ENCODE results near the gene PPP4R4.
"Not testable (repeated sequence)": the region's sequence is repeated elsewhere in the genome, so short reads cannot be mapped to it uniquely, and the experiment has no call there.

Gene PPP4R4

DNA sequence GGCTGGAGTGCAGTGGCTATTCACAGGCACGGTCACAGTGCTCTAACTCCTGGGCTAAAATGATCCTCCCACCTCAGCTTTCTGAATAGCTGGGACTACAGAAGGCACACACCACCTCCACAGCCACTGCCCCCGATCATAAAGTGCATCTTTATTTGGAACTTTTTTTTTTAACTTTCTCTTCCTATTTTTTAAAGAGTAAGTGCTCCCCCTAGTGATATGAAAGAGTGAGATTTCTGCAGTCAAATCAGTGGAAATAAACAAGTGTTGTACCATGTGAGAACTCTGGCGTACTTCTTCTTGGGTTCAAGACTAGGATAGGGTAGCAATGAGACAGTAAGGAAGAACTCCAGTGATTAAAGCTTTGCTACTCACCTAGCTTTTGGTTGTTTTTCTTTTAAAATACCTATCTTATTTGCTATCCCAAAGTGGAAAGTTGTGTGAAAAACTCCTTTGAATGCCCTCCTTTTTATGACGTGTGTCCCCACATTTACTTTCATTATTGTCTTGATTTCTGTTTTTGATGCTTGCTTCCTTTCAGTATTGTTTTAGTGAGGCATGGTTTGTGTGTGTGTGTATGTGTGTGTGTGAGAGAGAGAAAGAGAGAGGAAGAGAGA is 6.6 kb downstream of the PPP4R4 start:
- FAIRE-seq, result peak; percentile 94

DNA sequence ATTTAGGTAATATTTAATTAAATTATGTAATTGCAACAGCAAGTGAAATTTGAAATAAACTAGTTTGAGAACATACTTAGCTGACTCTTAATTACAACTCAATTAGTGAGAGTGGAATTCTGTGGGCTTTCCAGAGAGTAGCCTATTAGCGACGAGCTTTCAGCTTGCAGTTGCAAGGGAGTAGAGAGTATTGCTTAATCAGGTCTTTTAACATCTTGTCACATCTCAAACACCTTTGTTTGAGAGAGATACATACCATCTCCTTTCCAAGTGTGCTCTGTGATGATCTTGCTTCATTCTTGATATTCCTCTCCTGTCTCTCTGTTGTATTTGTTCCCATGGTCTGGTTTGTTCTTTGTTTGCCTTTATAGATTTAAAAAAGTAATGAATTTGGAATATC is 7.7 kb downstream of the PPP4R4 start:
- FAIRE-seq, result no peak

DNA sequence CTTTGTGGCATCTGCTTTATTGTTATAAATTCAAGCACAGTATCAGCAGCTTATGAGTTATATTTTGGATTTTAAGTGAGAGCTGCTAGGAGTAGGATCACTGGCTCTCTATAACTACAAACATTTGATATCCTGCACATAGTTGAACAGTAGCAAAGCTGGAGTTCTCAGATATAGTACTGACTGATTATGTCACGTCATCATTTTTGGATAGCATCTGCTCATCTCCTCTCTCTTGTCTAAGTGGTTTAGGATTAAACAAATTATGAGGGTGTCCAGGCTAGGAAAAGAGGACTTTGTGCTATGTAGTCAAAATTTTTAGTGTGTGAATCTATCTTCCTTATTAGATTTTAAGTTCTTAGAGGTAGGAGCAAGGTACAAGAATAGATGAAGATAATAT is 18.4 kb downstream of the PPP4R4 start:
- FAIRE-seq, result no peak

DNA sequence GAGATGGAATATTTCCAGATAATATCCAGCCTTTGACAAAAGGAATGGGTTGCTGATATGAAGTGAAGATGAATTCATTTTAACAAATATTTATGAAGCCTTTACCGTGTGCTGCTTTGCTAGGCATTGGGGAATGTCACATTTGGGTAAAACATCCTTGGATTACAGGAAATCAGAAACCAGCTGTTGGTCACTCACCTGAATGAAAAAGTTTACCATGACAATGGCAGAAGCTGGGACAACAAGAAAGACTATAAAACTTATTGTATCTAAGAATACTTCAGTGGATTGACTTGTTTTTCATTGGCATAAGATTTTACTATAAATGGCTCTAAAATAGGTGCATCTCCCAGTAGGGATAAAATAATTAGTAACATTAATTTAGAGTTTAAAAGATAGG is 19.7 kb downstream of the PPP4R4 start:
- no peak for FAIRE-seq

DNA sequence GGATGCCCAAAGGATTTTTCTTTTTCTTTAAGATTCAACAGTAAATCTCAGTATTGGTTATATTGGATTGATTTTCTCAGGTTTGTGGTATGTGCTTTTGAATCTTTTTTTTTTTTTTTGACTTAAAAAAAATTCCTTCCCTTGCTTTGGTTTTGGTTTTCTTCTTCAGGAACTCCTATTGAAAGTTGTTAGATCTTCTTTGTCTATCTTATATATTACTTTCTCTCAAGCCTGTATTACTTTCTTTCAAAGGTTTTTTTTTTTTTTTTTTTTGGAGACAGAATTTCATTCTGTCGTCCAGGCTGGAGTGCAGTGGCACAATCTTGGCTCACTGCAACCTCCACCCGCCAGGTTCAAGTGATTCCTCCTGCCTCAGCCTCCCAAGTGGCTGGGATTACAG is 21.9 kb downstream of the PPP4R4 start:
- FAIRE-seq, result no peak

DNA sequence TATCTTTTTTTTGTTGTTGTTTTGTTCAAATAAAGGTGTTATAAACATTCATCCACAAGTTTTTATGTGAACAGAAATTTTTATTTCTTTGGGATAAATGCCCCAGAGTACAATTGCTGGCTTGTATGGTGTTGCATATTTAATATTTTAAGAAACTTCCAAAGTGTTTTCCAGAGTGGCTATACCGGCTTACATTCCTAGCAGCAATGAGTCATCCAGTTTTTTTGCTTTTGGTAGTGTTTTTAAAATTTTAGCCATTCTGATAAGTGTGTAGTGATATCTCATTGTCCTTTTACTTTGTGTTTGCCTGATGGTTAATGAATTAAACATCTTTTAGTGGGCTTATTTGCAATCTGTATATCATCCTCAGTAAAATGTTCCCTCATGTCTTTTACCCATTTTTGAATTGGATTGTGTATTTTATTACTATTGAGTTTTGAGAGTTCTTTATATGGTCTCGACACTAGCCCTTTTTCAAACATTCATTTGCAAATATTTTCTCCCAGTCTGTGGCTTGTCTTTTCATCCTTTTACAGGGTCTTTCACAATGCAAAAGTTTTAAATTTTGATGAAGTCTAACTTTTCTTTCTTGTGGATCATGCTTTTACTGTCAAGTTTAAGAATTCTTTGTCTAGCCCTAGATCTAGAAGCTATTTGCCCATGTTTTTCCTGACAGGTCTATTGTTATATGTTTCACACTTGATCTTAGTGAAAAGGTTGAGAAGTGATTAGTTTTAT is 29.5 kb downstream of the PPP4R4 start:
- FAIRE-seq, result no peak

DNA sequence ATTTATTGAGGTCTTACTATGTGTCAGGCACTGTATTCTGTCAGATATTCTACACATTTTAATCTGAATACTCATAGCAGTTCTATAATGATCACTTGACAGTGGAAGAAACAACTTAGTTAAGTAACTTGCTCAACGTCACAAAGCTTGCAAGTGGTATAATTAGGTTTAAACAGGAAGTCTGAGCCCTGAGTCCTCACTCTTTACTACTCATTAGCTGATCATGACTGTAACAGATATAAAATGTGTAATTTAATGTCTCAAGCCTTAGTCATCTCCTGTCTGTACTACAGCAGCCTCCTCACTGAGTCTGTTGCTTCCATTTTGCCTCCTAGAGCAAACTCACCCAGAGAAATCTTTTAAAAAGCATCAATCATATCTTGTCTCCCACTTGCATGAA is 38.9 kb downstream of the PPP4R4 start:
- no peak for FAIRE-seq

DNA sequence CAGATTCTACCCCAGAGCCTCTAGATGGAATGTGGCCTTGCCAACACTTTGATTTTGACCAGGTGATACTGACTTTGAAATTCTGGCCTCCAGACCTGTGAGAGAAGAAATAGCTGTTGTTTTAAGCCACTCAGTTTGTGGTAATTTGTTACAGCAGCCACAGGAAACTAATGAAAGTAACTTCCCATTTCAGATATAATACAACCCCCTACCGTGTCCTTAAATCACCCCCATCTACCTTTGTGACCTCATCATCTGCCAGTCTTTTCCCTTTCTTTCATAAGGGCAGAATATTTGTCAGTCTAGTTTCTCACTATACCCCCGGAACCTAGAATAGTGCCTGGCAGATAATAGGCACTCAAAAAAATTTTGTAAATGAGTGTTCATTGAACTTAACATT is 39.6 kb downstream of the PPP4R4 start:
- FAIRE-seq, result no peak

DNA sequence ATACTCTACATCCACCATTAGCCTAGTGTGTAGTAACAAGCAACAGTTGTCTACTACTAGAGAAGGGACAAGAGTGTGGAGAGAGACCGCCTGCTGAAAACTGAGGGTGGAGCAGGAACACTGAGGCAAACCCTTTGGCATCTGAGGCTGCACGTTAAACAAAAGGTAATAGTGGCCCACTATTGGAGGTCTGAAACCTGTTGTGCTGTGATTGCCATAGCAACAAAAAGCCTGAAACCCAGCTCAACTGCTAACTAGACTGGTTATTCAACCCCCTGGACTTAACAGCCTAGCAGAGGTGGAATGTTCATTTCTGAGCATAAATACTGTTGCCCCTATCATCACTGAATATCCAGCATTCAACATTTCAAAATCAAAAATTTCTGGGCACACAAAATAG is 43.0 kb downstream of the PPP4R4 start:
- FAIRE-seq, result no peak

DNA sequence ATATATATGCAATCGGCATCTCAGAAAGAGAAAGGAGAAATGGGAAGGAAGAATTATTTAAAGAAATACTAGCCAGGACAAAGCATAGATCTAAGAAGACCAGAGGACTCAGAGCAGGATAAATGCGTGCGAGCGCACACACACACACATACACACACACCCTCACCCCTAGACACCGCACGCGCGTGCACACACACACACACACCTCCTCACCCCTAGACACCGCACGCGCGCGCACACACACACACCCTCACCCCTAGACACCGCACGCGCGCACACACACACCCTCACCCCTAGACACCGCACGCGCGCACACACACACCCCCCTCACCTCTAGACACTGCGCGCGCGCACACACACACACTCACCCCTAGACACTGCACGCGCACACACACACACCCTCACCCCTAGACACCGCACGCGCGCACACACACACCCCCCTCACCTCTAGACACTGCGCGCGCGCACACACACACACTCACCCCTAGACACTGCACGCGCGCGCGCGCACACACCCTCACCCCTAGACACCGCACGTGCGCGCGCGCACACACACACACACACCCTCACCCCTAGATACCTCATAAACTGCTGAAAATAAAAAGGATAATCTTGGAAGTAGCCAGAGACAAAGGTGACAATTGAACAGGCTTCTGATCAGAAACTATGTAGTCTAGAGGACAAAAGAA is 44.2 kb downstream of the PPP4R4 start:
- FAIRE-seq, result not testable (repeated sequence)

DNA sequence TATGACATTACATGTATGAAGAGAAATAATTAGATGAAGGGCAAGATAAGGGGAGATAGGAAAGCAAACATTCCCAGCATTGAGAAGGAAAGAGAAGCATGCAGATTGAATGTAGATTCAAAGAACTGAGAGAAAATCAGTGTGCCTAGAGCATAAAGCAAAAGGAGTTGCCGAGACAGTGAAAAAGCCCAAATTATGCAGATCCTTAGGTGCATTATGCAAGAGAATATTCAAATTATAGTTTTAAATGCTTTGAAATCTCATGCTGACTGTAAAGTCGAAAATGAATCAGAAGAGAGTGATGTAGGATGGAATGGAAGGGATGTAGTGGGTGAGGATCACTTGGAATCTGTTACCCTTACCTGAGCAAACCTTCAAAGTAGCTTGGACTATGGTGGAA is 49.9 kb downstream of the PPP4R4 start:
- FAIRE-seq, result no peak

DNA sequence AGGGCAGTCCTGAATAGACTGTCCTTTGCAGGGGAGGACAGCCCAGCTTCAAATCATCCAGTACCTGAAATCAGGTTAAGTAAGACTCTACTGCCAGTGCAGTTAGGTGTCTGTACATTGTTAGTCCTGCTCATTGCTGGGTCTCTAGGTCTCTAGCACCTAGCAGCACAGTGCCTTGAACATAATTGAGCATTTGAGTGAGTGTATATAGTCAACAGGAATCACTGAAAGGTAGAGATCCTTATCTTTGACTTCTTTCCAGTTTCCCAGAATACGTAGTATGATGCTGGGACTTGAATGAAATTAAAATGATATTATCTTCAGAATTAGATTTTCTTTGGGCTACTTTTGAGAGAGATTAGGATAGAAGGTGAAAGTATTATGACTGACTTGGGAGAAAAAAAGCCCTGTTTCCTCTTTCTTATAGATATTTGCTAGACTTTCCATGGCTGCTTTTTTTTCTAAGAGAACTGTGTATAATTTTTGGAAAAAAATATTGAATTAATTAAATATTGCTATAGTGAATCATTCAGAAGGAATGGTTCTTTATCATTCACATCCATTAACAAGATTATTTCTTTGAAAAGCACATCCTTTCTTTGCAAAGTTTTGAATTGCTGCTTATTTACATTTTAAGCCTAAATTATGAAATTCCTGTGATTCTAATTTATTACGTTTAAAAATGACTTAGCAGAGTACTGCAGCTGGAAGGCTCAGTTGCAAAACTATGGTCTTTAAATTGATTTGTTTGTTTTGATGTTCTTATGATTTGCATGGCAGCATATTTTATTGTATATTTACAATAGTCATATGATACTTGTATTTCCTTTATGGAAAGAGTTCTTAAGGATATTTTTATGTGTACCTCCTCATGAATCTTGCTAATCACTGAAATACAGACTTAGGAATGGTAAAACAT is 51.6 kb downstream of the PPP4R4 start:
- FAIRE-seq, result no peak

DNA sequence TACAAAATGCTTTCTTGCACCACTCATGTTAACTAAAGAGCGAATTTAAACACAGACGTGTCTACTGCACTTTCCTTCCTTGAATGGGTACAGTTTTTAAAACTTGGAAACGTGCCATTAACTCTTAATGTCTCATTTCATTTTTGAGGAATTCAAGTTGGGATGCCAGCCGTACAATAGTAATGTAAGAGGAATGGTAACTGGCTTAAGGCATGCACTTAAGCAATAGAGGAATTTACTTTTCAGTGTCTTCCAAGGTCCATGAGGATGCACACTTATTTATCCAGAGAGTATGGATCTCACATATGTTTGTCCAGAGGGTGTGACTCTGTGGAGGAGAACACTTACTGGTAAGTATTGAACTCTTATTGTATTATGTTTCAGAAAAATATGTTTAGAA is 52.9 kb downstream of the PPP4R4 start:
- FAIRE-seq, result no peak

DNA sequence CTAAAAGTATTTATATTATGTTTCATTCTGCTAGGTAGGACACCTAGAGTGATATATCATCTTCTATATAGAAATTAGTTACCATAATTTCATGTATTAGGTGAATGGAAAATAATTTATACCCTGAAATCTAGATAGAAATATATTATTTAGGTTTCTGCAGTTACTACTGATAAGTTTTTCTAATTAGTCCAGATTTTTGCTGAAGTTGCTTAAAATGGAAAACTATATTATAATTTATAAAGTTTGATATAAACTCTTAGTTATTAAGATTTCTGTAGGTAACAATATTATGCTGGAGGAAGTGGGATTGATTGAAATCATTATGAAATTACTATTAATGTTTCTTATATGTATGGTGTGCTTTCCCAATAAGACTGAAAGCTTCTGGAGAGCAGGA is 62.9 kb downstream of the PPP4R4 start:
- no peak for FAIRE-seq

DNA sequence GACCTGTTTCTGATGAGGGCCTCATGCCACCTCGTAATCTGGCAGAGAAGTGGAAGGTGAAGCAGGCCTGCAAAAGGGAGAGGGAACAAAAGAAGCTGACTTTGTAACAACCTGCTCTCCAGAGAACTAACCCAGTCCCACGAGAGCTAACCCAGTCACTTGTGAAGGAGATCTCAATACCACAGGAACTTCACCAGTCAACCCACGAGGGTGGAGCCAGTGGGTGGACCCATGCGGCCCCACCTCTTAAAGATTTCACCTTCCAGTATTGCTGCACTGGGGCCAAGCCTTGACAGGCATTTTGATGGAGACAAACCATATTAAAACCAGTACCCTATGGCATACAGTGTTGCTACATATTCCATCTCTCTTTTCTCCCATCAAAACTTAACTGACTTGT is 63.9 kb downstream of the PPP4R4 start:
- no peak for FAIRE-seq

DNA sequence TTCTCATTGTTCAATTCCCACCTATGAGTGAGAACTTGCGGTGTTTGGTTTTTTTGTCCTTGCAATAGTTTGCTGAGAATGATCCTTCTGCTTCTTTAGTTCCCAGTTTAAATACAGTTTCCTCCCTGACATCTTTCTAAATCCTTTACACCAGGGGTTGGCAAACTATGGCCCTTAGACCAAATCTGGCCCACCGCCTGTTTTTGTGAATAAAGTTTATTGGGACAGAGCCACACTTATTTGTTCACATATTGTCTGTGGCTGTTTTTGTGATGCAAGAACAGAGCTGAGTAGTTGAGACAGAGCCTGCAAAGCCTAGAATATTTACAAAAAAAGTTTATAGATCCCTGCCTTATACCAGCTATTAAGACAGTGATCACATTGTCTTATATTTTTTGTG is 65.3 kb downstream of the PPP4R4 start:
- no peak for FAIRE-seq

DNA sequence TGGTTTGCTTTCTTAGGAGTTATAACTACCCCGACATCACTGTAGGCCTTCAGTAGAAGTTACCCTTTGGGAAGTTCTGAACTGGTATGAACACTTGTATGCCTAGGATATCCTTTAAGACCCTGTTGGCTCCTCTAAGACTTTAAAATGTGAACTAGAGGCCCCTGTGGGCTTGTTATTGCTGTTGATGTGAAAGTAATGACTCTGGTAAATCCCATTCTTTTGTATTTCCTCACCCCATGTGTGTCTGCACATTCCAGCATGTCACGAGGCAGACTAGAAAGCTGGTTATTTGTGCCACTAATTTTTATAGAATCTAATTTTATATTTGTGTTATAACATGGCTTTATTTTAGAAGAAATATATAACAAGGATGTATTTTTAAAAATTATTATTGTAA is 70.1 kb downstream of the PPP4R4 start:
- FAIRE-seq, result no peak

DNA sequence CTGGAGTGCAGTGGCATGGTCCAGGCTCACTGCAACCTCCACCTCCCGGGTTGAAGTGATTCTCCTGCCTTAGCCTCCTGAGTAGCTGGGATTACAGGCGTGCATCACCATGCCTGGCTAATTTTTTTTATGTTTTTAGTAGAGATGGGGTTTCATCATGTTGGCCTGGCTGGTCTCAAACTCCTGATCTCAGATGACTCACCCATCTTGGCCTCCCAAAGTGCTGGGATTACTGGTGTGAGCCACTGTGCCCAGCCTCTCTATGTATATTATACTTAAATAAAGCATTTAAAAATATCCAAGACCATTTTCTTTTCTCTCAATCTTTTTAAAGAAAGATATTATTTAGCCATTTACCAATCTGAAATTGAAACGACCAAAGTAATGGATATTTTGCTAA is 90.1 kb downstream of the PPP4R4 start:
- not testable (repeated sequence) for FAIRE-seq

DNA sequence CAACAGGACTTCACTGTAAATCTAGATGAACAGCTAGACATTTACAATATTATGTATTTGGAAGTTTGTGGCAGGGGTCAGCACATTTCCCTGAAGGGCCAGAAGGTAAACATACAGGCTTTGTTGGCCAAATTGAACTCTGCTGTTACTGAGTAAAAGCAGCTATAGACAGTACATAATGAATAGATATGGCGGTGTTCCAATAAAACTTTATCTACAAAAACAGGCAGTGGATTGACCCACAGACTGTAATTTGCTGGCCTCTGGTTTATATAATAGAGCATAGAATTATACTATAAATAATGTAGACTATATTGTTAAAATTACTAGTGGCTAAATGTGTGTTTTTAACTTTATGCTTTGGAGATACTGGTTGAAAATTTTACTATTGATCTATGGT is 93.2 kb downstream of the PPP4R4 start:
- no peak for FAIRE-seq

DNA sequence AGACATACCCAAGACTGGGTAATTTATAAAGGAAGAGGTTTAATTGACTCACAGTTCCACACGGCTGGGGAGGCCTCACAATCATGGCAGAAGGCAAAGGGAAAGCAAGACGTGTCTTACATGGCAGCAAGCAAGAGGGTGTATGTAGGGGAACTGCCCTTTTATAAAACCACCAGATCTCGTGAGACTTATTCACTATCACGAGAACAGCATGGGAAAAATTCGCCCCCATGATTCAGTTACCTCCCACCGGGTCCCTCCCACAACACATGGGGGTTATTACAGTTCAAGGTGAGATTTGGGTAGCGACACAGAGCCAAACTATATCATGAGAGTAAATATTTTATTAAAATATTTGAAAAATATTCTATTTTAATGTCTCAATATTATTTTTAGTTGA is 94.5 kb downstream of the PPP4R4 start:
- not testable (repeated sequence) for FAIRE-seq

DNA sequence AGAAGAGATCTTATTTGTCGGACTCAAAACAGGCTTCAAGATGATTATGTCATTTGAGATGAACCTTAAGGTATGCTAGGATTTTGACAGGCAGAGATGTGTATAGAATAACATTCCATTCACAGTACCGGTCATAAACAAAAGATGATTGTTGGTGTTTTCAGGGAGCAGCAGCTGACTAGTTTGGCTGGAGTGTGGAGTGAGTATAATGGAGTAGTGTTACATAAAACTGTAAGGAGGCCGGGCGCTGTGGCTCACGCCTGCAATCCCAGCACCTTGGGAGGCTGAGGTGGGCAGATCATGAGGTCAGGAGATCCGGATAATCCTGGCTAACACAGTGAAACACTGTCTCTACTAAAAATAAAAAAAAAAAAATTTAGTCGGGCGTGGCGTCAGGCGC is 95.0 kb downstream of the PPP4R4 start:
- FAIRE-seq, result no peak

DNA sequence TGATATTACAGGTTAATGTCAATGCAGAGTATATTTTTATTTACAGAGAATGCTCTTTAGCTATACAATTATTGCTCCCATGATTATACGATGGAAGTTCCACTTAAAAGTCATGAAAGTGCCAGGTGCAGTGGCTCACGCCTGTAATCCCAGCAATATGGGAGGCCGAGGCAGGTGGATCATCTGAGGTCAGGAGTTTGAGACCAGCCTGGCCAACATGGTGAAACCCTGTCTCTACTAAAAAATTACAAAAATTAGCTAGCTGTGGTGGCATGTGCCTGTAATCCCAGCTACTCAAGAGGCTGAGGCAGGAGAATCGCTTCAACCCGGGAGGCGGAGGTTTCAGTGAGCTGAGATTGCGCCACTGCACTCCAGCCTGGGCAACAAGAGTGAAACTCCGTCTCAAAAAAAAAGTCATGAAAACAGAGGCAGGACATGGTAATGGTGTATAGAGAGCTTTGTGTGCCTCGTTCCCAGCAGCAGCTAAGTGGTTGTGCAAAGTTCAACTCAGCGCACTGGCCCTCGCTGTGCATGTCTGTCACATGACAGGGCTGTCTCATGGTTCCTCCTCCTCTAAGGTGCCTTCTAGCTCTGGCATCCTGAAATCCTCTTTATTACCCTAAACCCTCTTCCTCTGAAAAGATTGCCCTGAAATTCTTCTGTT is 102.9 kb downstream of the PPP4R4 start:
- FAIRE-seq, result not testable (repeated sequence)

DNA sequence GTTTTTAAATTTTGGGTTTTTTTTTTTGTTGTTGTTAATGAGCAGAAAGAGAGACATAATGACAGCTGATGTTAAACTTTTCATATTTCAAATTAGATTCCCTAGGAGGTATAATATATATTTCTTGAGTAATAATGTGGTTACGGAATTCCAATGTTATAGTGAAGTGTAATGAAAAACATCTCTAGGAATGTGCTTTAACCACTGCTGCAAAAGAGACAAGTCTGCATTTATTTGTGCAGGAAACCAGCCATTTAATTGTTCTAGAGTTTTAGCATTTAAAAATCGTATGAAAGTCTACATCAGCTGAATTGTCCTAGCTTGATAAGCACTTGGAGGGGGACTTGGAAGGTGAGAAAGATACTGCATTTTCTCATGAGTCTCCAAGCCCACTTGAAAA is 104.6 kb downstream of the PPP4R4 start:
- FAIRE-seq, result no peak
